OCI-LY3 (cell line): ENCODE data around the gene GAK.

ENCODE experiments used
- CTCF ChIP-seq: fragments of 200-600, 300-600 bp; sonication (generic); IDR thresholded peaks from 2 replicates; pipeline ENCODE4 v1.5.1; 2014; ENCODE audit warnings: antibody characterized with exemption, low read length, low read depth
- EZH2phosphoT487 ChIP-seq: fragments of 200-600 bp; shearing (Covaris generic); IDR thresholded peaks from 2 replicates; pipeline ENCODE4 v1.6.1; 2018; ENCODE audit warnings: antibody characterized with exemption, mixed run types, low read depth

GRCh38 chr4:917466-917865, 14.7 kb downstream of the GAK start:
- TF ChIP-seq EZH2phosphoT487 (no peak), CTCF (no peak)
